GM12878 (cell line): ENCODE data around the gene FOXP4. TPM values are rescaled to one million over a fixed set of nuclear protein-coding genes. Genes with fewer than 3 reads are reported as not detected.
A peak's percentile ranks its signal among the peaks of the same experiment; 100 is the strongest.

ENCODE experiments used
- ATF2 ChIP-seq: IDR thresholded peaks from 2 replicates; pipeline ENCODE4 v1.6.1; 2012; ENCODE audit warnings: low read length, inconsistent platforms
- BMI1 ChIP-seq: fragments of 450-650 bp; IDR thresholded peaks from 2 replicates; pipeline ENCODE4 v1.6.1; 2016; ENCODE audit warnings: mild to moderate bottlenecking, moderate library complexity, borderline replicate concordance
- CBX5 ChIP-seq: sonication (generic); IDR thresholded peaks from 2 replicates; pipeline ENCODE4 v1.6.1; 2016; ENCODE audit warnings: low read depth, moderate library complexity, mild to moderate bottlenecking, inconsistent platforms
- CHD2 ChIP-seq: IDR thresholded peaks from 2 replicates; pipeline ENCODE4 v1.6.1; 2011; ENCODE audit warnings: low read depth, low read length, improper control_type of control experiment, borderline replicate concordance
- CREM ChIP-seq: IDR thresholded peaks from 2 replicates; pipeline ENCODE4 v1.6.1; 2014; ENCODE audit warnings: antibody characterized with exemption, low read depth
- FOXK2 ChIP-seq: fragments of 450-650 bp; IDR thresholded peaks from 2 replicates; pipeline ENCODE4 v1.6.1; 2017; ENCODE audit warnings: mild to moderate bottlenecking, moderate library complexity
- HDAC2 ChIP-seq: fragments of 200-600 bp; sonication (generic); IDR thresholded peaks from 2 replicates; pipeline ENCODE4 v1.6.1; 2017
- KAT2A ChIP-seq: conservative IDR thresholded peaks from 2 replicates; pipeline ENCODE4 v1.6.1; 2011; ENCODE audit warnings: low read depth, low read length; ENCODE audit not compliant: control insufficient read depth
- MYB ChIP-seq: fragments of 150-350 bp; IDR thresholded peaks from 2 replicates; pipeline ENCODE4 v1.6.1; 2014; ENCODE audit warnings: mild to moderate bottlenecking, low read depth, low read length, borderline replicate concordance
- PML ChIP-seq: IDR thresholded peaks from 2 replicates; pipeline ENCODE4 v1.6.1; 2012; ENCODE audit warnings: low read length, inconsistent platforms
- POLR2AphosphoS5 ChIP-seq: IDR thresholded peaks from 2 replicates; pipeline ENCODE4 v1.6.1; 2011; ENCODE audit warnings: mild to moderate bottlenecking, low read length, inconsistent platforms
- PRDM15 ChIP-seq: fragments of 450-650 bp; formaldehyde crosslinking; IDR thresholded peaks from 2 replicates; pipeline ENCODE4 v1.4.0; 2020; ENCODE audit warnings: mild to moderate bottlenecking, moderate library complexity
- SIN3A ChIP-seq: IDR thresholded peaks from 2 replicates; pipeline ENCODE4 v1.6.1; 2012; ENCODE audit warnings: low read depth, low read length, improper control_type of control experiment
- SIX5 ChIP-seq: IDR thresholded peaks from 2 replicates; pipeline ENCODE4 v1.6.1; 2011; ENCODE audit warnings: mild to moderate bottlenecking, low read depth, low read length, moderate library complexity; ENCODE audit not compliant: severe bottlenecking
- SKIL ChIP-seq: fragments of 450-650 bp; IDR thresholded peaks from 2 replicates; pipeline ENCODE4 v1.6.1; 2017; ENCODE audit warnings: mild to moderate bottlenecking, low read depth, inconsistent platforms; ENCODE audit not compliant: poor library complexity, severe bottlenecking
- TCF12 ChIP-seq: IDR thresholded peaks from 2 replicates; pipeline ENCODE4 v1.6.1; 2011; ENCODE audit warnings: low read depth, mild to moderate bottlenecking, low read length
- ZBTB4 ChIP-seq: fragments of 450-650 bp; formaldehyde crosslinking; IDR thresholded peaks from 2 replicates; pipeline ENCODE4 v1.4.0; 2022; ENCODE audit warnings: mild to moderate bottlenecking, moderate library complexity
- polyA plus RNA-seq, 11 experiments: library from polyadenylated mRNA; depleted of rRNA in 4 of 11; unstranded in 6 of 11; stranded (reverse) in 5 of 11; fragments of >200 nt; fragmentation: Nextera tagmentation in 4 of 11; fragmentation: Illumina TruSeq in 1 of 11; extraction: Ambion mirVana in 4 of 11; extraction: Trizol in 1 of 11; gene quantifications; 1 replicate in 1 of 11; 2 replicates in 10 of 11; pipeline versions ENCODE4 v1.2.1 to v1.2.3, GENCODE V29; 2011 to 2016; ENCODE audit warnings: inconsistent platforms in 2 of 11, missing spikeins in 2 of 11, low read depth in 1 of 11
- total RNA-seq, 4 experiments: library from RNA; depleted of rRNA in 3 of 4; stranded (reverse); fragments of >200 nt in 3 of 4; fragmentation: Illumina TruSeq in 1 of 4; extraction: Trizol in 1 of 4; gene quantifications; 2 replicates each; pipeline versions ENCODE4 v1.2.1 to v1.2.3, GENCODE V29; 2013 to 2021

FOXP4 gene
- total and polyA plus RNA-seq, 10 of the 15 experiments (the other 5 are each of a cell fraction or from before 2014, with no cell fraction given): 0.31 to 46.1 (median 2.3) TPM

GRCh38 chr6:41505122-41506049 is 40.8 kb upstream of the FOXP4 start (continued):
- TF ChIP-seq ATF2 (no peak), PML (no peak), SKIL (no peak), BMI1 (no peak), CHD2 (peak; percentile 54; the same call in 1 of the 2 replicates), PRDM15 (CRISPR knock-in tag) (no peak), CREM (no peak), FOXK2 (no peak), MYB (no peak), ZBTB4 (CRISPR knock-in tag) (no peak), HDAC2 (0 out of 2 replicates have a peak, but pooled peaks have one; percentile 81), SIN3A (no peak), SIX5 (no peak), TCF12 (no peak), POLR2AphosphoS5 (no peak), CBX5 (no peak), KAT2A (no peak)
